Activated effector memory CD4-positive, alpha-beta T cell treated with anti-CD3 and anti-CD28 coated beads, Interleukin-2, amount 50 U/mL, for 16 hours (primary cell): ENCODE data around the gene KDM4C.

Experiments used
- DNase-seq: peaks from one replicate; pipeline ENCODE4 v3.0.0-alpha.2; 2020

Gene KDM4C

GRCh38 chr9:6811436-6811835, 53.7 kb downstream of the KDM4C start:
- DNase-seq: no peak

- DNase-seq: no peak
These were observed 58.8 kb downstream of the KDM4C start for GRCh38 chr9:6816581-6816980.

GRCh38 chr9:6818292-6818922, 60.6 kb downstream of the KDM4C start:
- no peak for DNase-seq

- DNase-seq: no peak
These were observed 61.3 kb downstream of the KDM4C start for GRCh38 chr9:6819112-6819511.

GRCh38 chr9:6819529-6819928, 61.8 kb downstream of the KDM4C start:
- DNase-seq: no peak

- no peak for DNase-seq
These were observed 64.9 kb downstream of the KDM4C start for GRCh38 chr9:6822696-6823095.

- DNase-seq: no peak
These were observed 69.8 kb downstream of the KDM4C start for GRCh38 chr9:6827439-6828145.

GRCh38 chr9:6829027-6829426, 71.3 kb downstream of the KDM4C start:
- DNase-seq: no peak

- DNase-seq: no peak
These were observed 71.8 kb downstream of the KDM4C start for GRCh38 chr9:6829536-6829935.

- DNase-seq: no peak
These were observed 75.9 kb downstream of the KDM4C start for GRCh38 chr9:6833518-6834192.

GRCh38 chr9:6834306-6834705, 76.5 kb downstream of the KDM4C start:
- DNase-seq: no peak

- no peak for DNase-seq
These were observed 80.4 kb downstream of the KDM4C start for GRCh38 chr9:6838158-6838557.

- no peak for DNase-seq
These were observed 84.8 kb downstream of the KDM4C start for GRCh38 chr9:6842584-6842947.

- no peak for DNase-seq
These were observed 86.0 kb downstream of the KDM4C start for GRCh38 chr9:6843742-6844141.

- no peak for DNase-seq
These were observed 86.5 kb downstream of the KDM4C start for GRCh38 chr9:6844267-6844666.

- DNase-seq: no peak
These were observed 87.5 kb downstream of the KDM4C start for GRCh38 chr9:6845128-6845826.

GRCh38 chr9:6845880-6846279, 88.1 kb downstream of the KDM4C start:
- DNase-seq: no peak

- DNase-seq: no peak
These were observed 94.6 kb downstream of the KDM4C start for GRCh38 chr9:6852243-6852963.

GRCh38 chr9:6855860-6856259, 98.1 kb downstream of the KDM4C start:
- no peak for DNase-seq

GRCh38 chr9:6864102-6864501, 106.3 kb downstream of the KDM4C start:
- no peak for DNase-seq

GRCh38 chr9:6869081-6869948, 111.5 kb downstream of the KDM4C start:
- no peak for DNase-seq

- DNase-seq: no peak
These were observed 112.4 kb downstream of the KDM4C start for GRCh38 chr9:6870149-6870548.
